ENCODE results near the gene LSM10. TPM values are rescaled to one million over a fixed set of nuclear protein-coding genes. Genes with fewer than 3 reads are reported as not detected.
A peak's percentile ranks its signal among the peaks of the same experiment; 100 is the strongest.

The LSM10 gene
- 25.8 and 62.3 TPM in 2 replicates for total RNA-seq (2014; rRNA removed; shearing (Covaris generic); ENCODE audit: low replicate concordance)

DNA sequence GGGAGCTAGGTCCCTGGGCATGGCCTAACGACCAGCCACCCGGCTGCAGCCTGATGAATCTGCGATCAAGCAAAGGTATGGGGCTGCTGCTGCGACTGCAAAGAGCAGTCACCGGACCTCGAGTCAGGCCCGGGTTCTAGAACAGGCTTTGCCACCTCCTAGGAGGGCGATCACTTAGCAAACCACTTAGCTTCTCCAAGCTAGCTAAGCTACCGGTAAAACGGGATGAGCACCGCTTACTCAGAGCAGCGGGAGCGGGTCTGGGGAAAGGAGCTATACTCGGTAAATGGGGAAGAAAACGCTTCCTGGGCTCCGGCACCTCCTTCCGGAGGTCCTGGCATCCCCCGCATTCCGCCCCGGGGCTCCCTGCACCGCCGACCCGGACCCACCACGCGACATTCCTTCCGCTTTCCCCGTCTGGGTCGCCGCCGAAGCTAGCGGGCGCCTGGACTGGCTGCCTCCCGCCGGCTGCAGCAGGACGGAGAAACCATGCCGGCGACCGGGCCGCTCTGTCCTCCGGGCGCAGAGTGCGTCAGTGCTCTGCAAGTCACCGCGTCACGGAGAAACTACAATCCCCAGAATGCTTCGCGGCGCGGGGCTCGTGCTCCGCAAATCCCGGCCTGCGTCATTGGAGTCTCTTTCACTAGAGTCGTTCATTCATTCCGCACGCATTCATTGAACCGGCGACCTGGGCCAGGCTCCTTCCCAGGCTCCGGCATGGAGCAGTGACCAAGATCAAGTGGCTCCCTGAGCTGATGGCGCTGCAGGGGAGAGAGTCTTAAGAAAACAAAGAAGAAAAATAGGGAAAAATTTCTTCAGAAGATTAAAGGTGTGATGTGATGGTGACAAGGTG lies at the start of gene LSM10:
TSS of gene LSM10 (minus strand) at position 531 of the 853 bp plus-strand sequence. CDS start 3,779 bp downstream, outside the sequence.
- in situ Hi-C loops (cut with HindIII; ENCODE audit: low pct_unique_long_range_greater_than_20kb, low sequenced_read_pairs): no loop called here
- peak; percentile 83 for DNase-seq (ENCODE audit: low read depth)

DNA sequence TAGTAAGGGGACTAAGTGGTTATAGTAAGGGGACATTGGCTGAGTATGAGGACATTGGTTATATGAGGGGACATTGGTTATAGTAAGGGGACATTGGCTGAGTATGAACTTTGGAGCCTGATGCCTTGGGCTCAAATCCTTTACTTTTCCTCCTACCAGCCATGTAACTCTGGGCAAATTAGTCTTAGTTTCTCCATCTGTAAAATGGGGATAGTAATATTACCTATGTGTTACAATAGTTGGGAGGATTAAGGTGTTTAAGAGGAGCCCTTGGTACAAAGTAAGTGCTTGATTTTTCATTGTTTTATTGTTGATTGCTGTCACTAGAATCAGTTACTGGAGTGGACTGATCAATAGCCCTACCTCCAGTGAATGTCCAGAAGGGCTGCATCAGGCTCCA lies 49.7 kb upstream of the LSM10 start:
- in situ Hi-C loops (cut with HindIII; ENCODE audit: low pct_unique_long_range_greater_than_20kb, low sequenced_read_pairs): no loop called here
- no peak for DNase-seq (ENCODE audit: low read depth)

DNA sequence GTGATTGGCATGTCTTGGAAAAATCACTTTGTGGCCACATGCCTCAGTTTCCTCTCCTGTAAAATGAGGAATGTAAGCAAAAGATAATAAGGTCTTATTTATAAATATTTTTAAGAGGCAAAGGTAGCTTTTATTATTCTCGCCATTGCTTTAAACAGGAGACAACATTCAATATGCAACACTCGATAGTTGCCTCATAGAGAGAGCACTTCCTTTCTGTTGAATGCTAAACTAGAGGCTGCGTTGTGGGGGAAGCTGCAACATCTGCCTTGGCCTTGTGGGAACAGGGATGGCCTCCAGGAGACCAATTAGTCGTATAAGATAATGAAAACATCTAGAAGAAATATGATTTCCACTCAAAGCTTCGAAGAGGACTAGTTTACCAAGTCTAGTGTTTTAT lies 49.0 kb upstream of the LSM10 start:
- DNase-seq (ENCODE audit: low read depth): no peak
- in situ Hi-C loops (cut with HindIII; ENCODE audit: low pct_unique_long_range_greater_than_20kb, low sequenced_read_pairs): no loop called here

DNA sequence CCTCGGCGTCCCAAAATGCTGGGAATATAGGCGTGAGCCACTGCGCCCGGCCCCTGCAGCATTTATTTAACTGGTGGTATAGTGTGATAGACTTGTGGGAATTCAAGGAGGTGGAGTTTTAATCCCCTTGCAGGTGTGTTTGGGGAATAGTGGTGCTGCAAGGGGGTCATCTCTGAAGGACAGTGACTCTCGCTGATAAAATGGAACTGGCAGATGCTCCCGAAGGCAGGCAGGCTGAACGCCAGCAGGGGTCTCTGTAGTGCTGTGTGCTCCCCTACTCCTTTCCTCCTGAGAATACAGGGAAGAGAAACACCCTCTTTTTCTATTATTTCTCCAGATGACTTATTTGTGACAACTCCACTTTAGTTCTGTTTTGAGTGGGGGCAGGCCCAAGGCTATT lies 48.6 kb upstream of the LSM10 start:
- in situ Hi-C loops (cut with HindIII; ENCODE audit: low pct_unique_long_range_greater_than_20kb, low sequenced_read_pairs): no loop called here
- no peak for DNase-seq (ENCODE audit: low read depth)

DNA sequence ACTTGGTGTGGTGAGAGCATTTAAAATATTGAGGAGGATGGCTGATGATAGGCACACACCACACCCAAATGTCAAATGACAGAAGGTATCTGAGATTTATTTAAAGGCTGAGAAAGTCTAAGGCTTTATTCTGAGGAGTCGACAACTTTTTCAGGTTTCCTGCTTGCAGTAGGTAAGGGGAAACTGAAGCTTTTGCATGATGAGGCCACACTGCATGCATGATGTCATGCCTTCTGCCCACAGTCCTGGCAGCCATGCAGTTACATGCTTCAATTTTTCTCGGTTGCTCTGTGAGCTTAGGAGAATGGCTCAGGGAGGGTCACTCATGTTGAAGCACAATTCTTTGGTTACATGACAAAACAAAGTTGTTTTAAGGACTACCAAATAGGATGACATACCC lies 45.6 kb upstream of the LSM10 start:
- DNase-seq (ENCODE audit: low read depth): no peak
- in situ Hi-C loops (cut with HindIII; ENCODE audit: low pct_unique_long_range_greater_than_20kb, low sequenced_read_pairs): no loop called here

DNA sequence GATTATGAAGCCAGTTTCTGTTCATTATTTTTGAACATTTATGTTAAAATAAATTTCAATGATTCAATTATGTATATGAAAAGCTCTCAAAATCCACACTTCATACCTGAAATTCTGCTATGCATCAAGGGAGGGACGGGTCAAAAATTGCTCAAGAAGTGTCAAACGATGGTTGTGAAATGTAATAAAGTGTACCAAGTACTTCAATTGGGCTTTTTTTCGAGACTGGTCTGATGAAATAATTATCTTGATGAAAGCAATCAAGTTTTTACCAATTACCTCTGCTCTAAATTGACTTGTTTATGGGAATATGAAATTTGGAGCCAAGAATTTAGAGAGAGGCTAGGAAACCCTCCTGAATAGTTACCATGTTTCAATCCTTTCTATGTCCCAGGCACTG lies 44.6 kb upstream of the LSM10 start:
- in situ Hi-C loops (cut with HindIII; ENCODE audit: low pct_unique_long_range_greater_than_20kb, low sequenced_read_pairs): no loop called here
- no peak for DNase-seq (ENCODE audit: low read depth)

DNA sequence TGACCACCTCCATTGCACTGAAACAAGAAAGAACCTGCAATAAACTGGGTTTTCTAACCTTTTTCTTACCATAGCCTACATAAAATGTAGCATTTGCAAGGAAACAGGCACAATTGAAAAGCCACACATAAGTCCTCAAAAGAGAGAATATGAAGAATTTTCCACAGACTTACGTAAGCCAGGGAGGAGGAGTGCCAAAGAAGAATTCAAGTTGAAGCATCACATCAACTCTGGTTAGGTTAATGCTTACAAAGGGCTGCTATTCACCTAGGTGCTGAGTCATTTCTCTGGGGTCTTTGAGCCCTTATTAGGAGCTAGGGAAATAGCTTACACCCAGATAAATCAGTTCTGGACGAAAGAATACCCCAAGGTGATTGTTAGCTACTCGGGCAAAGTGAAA lies 42.9 kb upstream of the LSM10 start:
- in situ Hi-C loops (cut with HindIII; ENCODE audit: low pct_unique_long_range_greater_than_20kb, low sequenced_read_pairs): no loop called here
- DNase-seq (ENCODE audit: low read depth): no peak

DNA sequence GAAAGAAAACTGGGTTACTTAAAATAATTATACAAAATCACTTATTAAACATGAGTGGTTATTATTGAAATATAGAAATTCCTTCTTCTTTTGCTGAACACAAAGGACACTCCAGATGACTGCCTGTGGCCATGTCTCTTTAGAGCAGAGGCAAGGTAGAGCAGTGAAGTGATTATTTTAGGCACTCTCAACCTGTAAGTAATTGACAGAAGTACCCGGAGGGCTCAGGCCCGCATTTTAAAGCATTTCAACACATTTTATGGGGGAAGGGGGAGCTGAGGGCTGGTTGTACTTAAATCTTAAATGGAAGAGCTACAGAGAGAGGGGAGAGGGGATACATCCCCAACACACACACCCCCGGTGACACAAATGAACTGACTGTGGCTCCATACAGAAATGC lies 42.3 kb upstream of the LSM10 start:
- no peak for DNase-seq (ENCODE audit: low read depth)
- in situ Hi-C loops (cut with HindIII; ENCODE audit: low pct_unique_long_range_greater_than_20kb, low sequenced_read_pairs): no loop called here

DNA sequence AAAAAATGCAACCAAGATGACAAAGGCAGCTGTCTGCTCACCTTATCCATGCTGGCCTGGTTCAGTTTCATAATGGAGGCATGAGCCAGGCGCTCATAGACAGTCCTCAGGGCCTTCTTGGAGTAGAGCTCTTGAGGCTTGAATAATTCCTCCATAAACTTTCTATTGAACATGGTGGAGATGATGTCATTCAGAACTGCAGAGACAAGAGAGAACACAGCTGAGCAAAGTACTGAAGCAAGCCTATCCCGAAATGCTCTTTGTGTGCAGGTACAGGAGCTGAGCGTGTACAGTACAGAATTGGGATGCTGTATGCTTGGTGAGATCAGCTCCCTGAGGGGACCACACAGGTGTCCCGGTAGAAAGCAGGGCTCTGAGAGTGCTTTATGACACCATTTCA lies 41.0 kb upstream of the LSM10 start:
- in situ Hi-C loops (cut with HindIII; ENCODE audit: low pct_unique_long_range_greater_than_20kb, low sequenced_read_pairs): no loop called here
- no peak for DNase-seq (ENCODE audit: low read depth)

DNA sequence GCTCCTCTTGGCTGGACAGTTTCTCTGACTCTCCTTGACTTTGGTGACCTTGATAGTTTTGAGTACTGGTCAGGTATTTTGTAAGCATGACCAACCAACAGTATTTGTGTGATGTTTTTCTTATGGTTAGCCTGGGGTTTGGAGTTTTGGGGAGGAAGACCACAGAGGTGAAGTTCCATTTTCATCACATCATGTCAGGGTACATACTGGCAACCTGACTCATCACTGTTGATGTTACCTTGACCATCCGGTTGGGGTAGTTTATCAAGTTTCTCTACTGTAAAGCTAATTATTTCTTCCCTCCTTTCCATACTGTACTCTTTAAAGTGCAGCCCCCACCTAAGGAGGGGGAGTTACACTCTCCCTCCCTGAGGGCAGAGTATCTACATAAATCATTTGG lies 39.1 kb upstream of the LSM10 start:
- DNase-seq (ENCODE audit: low read depth): peak; percentile 44

DNA sequence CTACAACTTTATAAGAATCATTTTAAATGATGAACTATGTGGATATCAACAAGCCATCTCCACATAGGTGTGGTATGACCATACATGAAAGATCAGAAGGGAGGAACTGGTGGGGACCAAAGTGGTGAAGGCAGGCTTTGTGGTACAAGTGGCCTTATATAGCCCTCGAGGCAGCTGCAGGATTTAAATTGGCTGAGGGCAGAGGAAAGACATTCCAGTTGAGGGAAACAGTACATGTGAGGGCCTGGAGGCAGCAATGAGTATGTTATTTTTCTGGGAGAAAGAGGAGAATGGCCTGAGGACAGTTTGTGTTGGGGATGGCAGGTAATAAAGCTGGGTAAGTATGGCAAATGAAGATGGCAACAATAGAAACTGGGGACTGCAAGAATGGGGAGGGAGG lies 35.4 kb upstream of the LSM10 start:
- in situ Hi-C loops (cut with HindIII; ENCODE audit: low pct_unique_long_range_greater_than_20kb, low sequenced_read_pairs): no loop called here
- no peak for DNase-seq (ENCODE audit: low read depth)

More for the DNA sequence above, 39.1 kb upstream of the LSM10 start:
- in situ Hi-C loops (cut with HindIII; ENCODE audit: low pct_unique_long_range_greater_than_20kb, low sequenced_read_pairs): no loop called here

DNA sequence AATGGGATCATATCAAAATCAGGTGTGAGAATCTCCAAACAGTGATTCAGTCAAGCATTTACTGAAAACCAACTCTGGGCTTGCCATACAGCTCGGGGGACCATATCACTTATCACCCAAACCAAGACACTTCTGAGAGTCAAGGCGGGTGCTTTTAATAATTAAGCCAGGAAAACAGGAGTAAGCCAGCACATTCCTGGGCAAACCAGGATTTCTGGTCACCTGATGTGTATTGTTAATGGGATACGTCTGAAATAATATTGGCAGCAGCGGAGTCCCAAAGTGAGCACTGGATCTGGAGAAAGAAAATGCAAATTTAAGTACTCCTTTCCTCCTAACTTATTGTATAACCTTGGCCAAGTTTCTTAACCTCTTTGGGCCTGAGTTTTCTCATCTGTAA lies 34.9 kb upstream of the LSM10 start:
- DNase-seq (ENCODE audit: low read depth): peak; percentile 62
- in situ Hi-C loops (cut with HindIII; ENCODE audit: low pct_unique_long_range_greater_than_20kb, low sequenced_read_pairs): no loop called here

DNA sequence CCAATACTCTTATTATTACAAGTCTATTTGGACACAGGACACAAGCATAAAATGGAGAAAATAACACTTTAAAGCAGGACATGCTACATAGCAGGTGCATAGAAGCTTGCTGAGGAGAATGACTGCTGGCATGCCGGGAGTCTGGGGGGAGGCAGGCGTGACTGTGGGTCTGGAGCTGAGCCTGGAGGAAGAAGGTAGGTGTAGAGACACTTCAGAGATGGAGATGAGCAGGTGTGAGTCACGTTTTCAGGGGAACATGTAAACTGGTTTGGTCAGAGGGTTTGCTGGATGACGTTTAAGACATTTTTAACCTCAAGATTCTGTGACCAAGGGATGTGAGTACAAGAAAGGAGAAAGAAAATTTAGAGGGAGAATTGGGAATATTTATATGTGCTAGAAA lies 28.1 kb upstream of the LSM10 start:
- in situ Hi-C loops (cut with HindIII; ENCODE audit: low pct_unique_long_range_greater_than_20kb, low sequenced_read_pairs): no loop called here
- DNase-seq (ENCODE audit: low read depth): no peak

DNA sequence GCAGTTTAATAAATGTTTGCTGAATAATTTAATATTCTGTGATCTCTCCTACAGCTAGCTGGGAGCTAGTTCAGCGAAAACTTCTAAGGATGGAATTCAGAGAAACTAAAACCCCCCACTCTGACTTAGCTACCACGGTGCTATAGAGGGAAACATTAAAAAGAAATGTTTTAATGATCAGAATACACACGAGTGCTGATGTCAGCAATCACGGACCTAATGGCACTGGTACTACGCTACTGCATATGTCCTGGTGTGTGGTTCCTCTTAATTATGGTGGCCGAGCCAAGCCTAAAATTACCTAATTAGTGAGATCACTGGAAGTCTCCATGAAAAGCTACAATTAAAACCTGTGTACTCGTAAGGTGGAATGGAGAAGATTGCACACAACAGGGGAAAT lies 23.9 kb upstream of the LSM10 start:
- in situ Hi-C loops (cut with HindIII; ENCODE audit: low pct_unique_long_range_greater_than_20kb, low sequenced_read_pairs): no loop called here
- no peak for DNase-seq (ENCODE audit: low read depth)

DNA sequence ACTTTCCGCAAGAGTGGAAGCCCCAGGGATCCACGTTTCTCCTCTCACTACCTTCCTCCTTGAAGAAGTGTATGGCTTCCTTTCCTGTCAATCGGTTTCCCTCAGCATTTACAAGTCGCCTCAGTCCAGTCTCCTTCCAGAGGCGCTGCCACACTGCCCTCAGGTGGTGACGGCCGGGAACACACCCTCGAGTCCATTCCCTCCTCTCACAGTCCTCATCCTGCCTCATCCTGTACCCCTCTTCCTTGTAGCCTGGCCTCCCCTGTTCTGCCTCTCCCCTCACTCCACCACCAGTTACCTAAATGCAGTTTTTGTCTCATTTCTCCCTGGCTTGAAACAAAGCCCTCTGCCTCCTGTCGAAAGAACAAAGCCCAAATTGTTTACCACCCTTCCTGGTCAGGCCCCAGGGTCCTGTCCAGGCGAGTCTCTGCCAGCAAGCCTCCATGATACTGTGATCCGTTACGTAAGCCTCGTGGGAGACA lies 23.2 kb upstream of the LSM10 start:
- in situ Hi-C loops (cut with HindIII; ENCODE audit: low pct_unique_long_range_greater_than_20kb, low sequenced_read_pairs): no loop called here
- peak; percentile 74 for DNase-seq (ENCODE audit: low read depth)

DNA sequence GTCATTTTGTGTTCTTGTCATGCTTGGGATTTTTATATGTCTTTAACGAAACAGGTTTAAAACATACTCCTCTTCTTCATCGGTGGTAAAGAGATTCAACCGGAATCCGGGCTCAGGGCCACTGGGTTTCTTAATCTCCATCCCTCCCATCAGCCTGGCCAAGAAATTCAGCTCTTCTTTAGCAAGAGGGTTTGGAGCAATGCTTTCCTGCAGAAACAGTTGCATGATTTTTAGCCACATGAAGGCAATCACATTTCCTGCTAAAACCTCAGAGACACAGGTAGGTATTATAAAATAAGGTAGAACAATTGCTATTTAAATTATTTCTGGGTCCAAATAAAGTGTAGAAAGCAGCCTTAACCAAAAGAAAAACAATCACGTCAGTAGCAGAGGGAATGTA lies 22.7 kb upstream of the LSM10 start:
- DNase-seq (ENCODE audit: low read depth): no peak
- in situ Hi-C loops (cut with HindIII; ENCODE audit: low pct_unique_long_range_greater_than_20kb, low sequenced_read_pairs): no loop called here

DNA sequence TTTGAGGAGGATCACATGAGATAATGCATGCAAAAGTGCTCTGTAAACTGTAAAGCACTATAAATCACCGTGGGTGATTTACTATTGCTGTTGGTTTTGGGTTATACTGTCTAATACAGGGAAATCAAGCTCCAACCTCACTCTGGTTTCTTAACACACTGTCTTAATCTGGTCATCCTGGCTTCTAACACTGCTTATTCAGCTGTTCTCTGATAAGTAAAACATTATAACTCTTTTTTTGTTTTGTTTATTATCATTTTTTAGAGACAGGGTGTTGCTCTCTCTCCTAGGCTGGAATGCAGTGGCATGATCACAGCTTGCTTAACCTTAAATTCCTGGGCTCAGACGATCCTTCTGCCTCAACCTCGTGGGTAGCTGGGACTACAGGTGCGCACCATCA lies 21.9 kb upstream of the LSM10 start:
- in situ Hi-C loops (cut with HindIII; ENCODE audit: low pct_unique_long_range_greater_than_20kb, low sequenced_read_pairs): no loop called here
- no peak for DNase-seq (ENCODE audit: low read depth)

DNA sequence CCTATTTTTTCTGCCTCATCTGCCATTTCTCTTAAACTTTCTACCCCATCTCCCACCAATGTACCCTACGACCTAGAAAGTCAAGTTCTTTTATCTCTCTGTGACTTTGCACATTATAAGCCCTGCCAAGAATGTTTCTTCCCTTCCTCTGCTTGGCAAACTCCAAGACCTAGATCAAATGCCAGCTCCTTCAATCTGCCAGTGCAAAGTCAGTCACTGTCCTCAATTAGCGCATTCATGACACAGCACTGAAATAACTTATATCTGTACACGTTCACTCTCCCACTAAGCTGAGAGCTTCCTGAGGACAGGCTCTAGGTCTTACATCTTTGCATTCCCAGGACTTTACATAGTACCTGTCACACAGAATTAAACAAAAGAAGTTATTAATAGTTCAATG lies 21.4 kb upstream of the LSM10 start:
- in situ Hi-C loops (cut with HindIII; ENCODE audit: low pct_unique_long_range_greater_than_20kb, low sequenced_read_pairs): no loop called here
- DNase-seq (ENCODE audit: low read depth): no peak

DNA sequence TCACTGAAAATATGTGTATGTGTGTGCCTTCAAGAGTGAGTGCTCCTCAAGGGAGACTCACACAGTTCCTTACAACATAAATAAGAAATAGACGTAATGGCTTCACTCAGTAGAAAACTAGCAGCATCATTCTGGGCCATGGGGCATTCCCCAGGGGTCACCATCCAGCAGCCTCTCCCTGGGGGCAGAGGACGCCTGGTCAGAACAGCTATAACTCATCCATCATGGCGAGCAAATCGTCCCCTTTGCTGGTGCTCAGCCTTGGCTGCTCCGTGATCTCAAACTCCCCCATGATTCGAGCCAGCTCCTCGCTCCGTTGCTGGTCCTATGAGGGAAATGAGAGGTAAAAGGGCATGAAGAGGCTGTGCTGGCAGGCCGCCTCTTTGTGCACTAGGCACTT lies 20.2 kb upstream of the LSM10 start:
- in situ Hi-C loops (cut with HindIII; ENCODE audit: low pct_unique_long_range_greater_than_20kb, low sequenced_read_pairs): no loop called here

DNA sequence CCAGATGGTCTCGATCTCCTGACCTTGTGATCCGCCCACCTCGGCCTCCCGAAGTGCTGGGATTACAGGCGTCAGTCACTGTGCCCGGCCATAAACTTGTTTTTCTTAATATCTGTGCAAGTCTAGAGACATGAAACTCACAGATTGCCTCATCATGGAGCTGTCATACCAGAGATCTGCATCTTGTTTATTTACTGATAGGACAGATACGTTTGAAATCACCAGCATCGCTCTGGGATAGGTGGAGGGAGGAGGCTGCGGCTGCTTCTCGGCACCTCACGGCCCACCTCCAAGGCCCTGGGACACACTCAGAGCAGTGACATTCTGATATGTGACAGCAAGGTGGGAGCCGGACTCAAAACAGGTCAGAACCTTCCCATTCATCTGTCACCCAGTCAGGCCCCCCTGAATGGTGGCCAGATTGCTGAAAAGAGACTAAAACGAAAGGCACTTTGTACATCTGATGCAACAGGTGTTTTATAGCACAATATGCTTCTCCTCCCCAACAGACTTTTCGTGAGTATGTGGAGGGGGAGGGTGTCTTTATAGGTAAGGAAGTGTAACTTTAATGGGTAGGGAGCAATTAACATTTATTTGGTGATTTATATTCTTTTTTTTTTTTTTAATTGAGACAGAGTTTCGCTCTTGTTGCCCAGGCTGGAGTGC lies 18.1 kb upstream of the LSM10 start:
- DNase-seq (ENCODE audit: low read depth): no peak
- in situ Hi-C loops (cut with HindIII; ENCODE audit: low pct_unique_long_range_greater_than_20kb, low sequenced_read_pairs): no loop called here

More for the DNA sequence above, 20.2 kb upstream of the LSM10 start:
- DNase-seq (ENCODE audit: low read depth): no peak

Data from Caki2 (cell line).